GM12892 (cell line): Measurements from ENCODE around the gene RABIF.

ENCODE experiments used
- POLR2A ChIP-seq: IDR thresholded peaks from 2 replicates; pipeline ENCODE4 v1.6.1; 2011; ENCODE audit warnings: low read depth, low read length, control low read depth
- POLR2AphosphoS5 ChIP-seq: IDR thresholded peaks from 2 replicates; pipeline ENCODE4 v1.6.1; 2011; ENCODE audit warnings: low read depth, low read length, control low read depth
- TAF1 ChIP-seq: IDR thresholded peaks from 2 replicates; pipeline ENCODE4 v1.6.1; 2011; ENCODE audit warnings: low read depth, mild to moderate bottlenecking, control low read depth, low read length, borderline replicate concordance

- TF ChIP-seq POLR2AphosphoS5 (no peak), POLR2A (no peak), TAF1 (no peak)
Measured at GRCh38 chr1:202915146-202915545, 26.2 kb upstream of the RABIF start.
